GM18505 (cell line): ENCODE data around the gene CDHR3.
"Not testable (repeated sequence)": the region's sequence is repeated elsewhere in the genome, so short reads cannot be mapped to it uniquely, and the experiment has no call there.

Experiments
- ATAC-seq: cut with Tn5 transposase; IDR thresholded peaks from one replicate; pipeline ENCODE4 v1.9.1; 2021; ENCODE audit not compliant: unreplicated experiment
- POLR2A ChIP-seq: IDR thresholded peaks from 4 replicates; pipeline ENCODE4 v1.6.1; 2011; ENCODE audit warnings: borderline replicate concordance; ENCODE audit not compliant: insufficient read depth, insufficient read length; ENCODE audit errors: extremely low read depth

Gene CDHR3

DNA sequence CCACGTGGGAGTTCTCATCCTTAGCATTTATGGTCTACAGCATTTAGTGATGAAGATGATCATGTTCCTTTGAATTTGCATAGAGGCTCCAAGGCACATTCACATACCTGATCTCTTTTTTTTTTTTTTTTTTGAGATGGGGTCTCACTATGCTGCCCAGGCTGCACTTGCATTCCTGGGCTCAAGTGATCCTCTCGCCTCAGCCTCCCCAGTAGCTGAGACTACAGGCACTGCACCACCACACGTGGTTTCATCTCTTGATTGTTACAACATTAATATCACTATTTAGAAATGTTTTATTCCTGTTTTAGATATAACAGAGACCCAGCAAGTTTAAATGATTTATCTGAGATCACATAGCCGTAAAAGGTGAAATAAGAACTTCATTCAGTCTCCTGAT, 13.8 kb downstream of the CDHR3 start:
- TF ChIP-seq POLR2A, result no peak

DNA sequence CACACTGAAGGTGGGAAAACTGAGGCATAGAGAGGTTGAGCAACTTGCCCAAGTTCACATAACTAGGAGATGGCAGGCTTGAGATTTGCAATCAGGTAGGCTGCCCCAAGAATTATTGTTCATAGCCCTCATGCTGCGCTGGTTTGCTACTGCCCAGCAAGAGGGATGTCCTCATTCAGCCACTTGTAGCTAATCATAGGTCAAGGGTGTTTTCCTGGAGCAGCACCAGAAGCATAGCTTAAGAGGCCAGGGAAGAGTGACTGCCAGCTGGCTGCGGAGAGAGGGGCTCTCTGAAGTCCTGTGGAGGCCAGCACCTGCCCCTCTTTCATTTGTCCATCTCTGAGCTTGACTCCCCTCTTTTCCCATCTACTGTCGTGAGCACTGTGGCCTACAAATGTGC, 15.0 kb downstream of the CDHR3 start:
- ATAC-seq, result no peak
- no peak for TF ChIP-seq POLR2A

More for the DNA sequence above, 13.8 kb downstream of the CDHR3 start:
- ATAC-seq, result no peak

DNA sequence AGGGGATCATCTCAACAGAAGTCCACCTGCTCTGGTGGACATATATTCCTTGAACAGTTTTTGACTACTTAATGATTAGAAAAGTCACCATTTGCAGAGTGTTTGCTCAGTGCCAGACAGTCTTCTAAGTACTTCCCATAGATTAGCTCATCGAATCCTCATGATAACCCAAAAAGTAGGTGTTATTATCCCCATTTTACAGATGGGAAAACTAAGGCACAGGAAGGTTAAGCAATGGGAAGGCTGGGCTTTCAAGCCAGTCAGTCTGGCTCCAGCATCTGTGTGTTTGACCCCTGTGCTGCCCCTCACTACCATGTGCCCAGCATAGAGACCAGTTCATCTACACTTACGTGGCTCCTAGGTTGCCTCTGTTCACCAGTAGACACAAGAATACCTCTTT, 15.9 kb downstream of the CDHR3 start:
- no peak for ATAC-seq
- TF ChIP-seq POLR2A, result no peak

DNA sequence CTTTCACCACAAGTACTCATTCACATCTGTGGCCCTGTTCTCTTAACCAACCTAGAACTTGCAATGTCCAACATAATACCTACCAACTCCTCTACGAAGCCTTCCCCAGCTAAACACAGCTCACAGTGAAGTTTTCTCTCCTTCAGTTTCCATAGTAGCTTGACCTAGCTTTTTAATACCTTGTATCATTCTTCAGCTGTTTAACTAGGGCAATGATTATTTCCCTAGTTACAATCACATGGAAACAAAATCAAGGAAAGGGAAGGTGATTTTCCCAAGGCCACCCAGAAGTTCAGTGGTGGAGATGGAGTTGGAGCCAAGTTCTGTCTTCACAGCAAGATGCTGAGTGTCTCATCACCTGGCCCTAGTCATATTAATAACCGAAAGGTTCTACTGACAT, 16.3 kb downstream of the CDHR3 start:
- no peak for TF ChIP-seq POLR2A
- no peak for ATAC-seq

DNA sequence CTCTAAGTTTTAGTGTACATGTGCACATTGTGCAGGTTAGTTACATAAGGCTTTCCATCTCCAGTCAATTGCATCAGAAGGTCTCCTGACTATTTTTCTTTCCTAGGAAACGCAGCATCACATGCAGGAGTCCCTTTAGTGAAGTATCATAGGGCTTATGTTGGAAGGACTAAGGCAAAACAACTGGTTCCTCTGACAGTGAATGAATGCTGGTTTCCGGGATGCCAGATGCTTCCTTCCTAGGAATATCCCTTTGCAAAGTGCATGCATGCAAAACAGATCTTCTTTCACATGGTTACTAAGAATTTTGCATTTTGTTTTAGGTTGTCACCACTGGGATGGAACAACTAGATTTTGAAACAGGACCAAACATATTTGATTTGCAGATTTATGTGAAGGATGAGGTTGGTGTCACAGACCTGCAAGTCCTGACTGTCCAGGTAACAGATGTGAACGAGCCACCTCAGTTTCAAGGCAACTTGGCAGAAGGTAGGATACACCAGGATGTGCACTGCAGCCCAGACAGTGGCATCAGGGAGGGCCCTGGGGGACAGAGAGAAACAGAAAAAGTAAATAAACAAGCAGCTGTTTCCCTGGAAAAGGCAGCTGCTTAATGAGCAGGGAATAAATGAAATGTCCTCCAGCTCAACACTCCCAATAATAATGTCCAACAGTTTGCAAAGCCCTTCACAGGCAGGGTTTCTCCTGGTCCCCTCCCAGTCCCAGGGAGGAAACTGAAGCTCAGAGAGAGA, 17.8 kb downstream of the CDHR3 start:
- ATAC-seq, result no peak
- no peak for TF ChIP-seq POLR2A

DNA sequence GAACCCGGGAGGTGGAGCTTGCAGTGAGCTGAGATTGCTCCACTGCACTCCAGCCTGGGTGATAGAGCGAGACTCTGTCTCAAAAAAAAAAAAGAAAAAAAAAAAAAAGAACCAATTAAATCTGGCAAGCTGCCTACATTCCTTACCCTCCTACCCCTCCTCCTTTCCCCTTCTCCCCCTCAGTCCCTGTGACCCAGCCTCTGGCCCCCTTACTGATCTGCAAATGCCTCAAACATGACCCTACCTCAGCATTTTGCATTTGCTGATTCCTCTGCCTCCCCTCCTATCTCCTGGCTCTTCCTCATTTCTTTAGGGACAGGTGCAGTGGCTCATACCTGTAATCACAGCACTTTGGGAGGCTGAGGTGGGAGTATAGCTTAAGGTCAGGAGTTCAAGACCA, 19.3 kb downstream of the CDHR3 start:
- no peak for ATAC-seq

DNA sequence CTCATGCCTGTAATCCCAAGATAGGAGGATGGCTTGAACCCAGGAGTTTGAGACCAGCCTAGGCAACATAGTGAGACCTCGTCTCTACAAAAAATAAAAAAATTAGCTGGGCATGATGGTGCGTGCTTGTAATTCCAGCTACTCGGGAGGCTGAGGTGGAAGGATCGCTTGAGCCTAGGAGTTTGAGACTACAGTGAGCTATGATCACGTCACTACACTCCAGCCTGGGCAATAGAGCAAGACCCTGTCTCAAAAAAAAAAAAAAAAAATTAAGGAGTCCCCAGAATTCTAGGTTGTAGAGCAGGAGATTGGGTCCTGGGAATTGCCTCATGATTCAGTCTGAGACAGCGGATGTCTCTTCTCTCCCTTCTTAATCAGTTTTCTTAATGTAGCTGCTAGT, 21.7 kb downstream of the CDHR3 start:
- not testable (repeated sequence) for ATAC-seq

More for the DNA sequence above, 19.3 kb downstream of the CDHR3 start:
- no peak for TF ChIP-seq POLR2A

DNA sequence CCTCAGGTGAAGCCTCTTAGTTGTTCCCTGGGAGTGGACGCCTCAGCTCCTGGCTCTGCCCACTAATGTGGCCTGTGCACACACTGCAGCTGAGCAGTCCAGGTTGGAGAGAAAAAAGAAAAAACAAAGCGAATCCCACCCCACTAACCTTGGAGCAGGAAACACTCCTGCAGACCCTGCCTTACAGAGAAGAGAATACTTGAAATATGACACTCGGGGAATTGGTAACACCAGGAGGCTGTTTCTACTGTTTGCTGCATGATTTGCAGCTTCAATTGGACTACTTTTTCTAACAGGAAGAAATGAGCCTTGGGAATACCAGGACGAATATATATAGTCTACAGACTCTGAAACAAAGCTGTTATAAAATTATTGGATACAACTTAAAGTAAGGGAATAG, 22.2 kb downstream of the CDHR3 start:
- TF ChIP-seq POLR2A, result no peak
- ATAC-seq, result no peak

DNA sequence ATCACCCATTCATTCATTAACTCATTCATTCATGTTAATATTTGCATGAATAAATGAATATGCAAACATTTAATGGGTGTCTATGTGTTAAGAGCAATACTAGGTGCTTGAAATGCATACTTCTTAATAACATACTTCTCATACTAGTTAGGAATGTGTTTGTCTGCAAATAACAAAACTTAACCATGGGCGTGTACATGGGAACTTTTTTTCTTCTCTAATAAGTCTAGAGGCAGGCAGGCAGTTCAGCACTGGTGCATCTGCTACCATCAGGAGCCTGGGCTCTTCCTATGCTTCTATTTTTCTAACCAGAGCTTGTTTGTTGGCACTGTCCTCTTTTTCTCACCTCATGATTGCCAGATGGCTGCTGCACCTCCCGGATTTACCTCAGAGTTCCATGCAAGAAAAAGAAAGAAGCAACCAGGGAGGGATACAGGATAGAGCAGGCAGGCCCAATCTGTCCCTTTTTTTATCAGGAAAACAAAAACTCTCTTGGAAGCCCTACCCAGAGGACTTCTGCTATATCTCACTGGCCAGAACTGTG, 22.7 kb downstream of the CDHR3 start:
- no peak for ATAC-seq
- no peak for TF ChIP-seq POLR2A

DNA sequence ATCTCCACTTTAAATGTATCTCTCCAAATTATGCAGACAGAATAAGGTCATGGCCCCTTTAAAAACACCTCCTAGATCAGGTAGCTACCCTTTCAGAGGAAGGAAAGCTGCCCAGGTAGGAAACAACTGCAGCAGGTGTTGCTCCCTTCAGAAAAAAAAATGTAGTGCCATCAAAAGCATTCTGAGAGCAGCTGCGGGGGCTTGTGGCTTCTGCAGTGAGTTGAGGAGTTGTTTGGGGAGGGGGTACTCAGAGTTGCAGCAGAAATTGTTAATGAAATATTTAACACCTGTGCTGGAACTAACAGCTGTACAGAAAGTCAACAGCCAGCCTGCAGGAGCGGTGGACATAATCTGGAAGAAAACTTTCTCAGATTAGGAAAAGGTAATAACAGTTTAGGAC, 24.0 kb downstream of the CDHR3 start:
- TF ChIP-seq POLR2A, result no peak
- no peak for ATAC-seq

DNA sequence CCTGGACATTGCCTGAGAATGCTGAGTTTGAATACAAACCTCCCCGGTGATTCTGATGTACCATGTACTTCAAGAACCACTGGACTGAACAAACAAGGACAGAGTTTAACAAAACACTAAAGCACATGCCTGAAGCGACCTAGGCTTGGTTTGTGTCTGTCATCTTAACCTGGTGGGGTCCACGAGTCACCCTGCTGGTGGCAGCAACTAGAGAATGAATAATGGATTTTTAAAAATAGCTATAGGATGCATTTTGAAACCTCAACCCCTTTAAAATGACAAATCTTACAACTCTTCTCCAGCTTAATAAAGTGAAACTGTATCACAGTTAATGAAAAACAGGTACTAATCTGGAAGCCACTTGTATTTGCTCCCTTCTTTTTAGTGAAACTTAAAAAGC, 25.2 kb downstream of the CDHR3 start:
- no peak for TF ChIP-seq POLR2A
- no peak for ATAC-seq

DNA sequence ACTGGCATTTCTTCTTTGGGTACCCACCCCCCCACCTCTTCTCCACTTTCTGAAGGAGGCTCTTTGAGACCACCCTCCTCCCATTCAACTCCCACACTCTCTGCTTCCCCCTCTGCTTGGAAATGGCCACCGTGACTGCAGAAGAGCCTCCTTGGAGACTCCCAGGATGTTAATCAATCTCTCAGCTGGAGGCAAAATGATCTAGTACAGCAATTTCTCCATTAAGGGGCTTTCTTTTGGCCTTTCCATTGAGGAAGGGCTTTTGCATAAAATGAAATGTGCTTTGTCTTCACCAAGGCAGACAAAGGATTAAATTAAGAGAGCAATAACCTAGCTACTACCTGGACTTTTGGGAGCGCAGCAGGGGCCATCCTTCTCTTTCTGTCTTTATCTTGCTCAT, 26.1 kb downstream of the CDHR3 start:
- no peak for TF ChIP-seq POLR2A
- ATAC-seq, result no peak

DNA sequence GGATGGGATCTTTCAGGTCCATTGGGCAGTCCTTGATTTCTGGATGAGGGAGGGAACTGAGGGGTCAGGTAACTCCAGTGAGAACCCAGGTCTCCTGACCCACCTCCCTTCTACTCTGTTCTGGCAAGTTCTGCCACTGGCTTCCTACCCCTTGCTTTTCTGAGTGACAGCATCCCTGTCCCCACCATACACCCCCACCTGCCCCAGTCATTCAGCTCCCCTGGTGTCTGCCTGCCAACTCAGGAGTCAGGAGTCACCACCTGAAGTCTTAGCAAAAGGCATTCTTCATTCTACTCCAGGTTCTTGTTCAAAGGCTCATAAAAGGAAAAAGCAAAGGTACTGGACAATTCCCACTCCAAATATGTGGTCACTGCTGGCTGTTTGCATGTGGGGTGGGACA, 26.6 kb downstream of the CDHR3 start:
- no peak for TF ChIP-seq POLR2A

DNA sequence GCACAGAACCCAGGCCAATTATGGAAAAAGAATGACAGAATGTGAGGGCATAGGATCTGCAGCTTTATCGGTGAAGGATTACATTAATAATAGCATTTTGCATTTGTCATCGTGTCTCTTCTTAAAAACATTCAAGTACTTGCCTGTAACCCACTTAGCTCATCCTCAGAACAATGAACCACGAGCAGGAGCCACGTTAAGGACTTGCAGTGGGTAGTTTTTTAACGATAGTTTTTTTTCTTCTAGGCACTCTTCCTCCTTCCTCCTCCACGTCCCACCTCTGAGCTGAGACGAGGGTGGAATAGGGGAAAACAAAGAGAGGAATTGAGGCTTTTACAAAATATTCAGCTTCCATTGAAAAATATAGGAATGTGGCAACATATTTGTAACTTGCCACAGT, 27.1 kb downstream of the CDHR3 start:
- no peak for TF ChIP-seq POLR2A

More for the DNA sequence above, 26.6 kb downstream of the CDHR3 start:
- no peak for ATAC-seq

More for the DNA sequence above, 27.1 kb downstream of the CDHR3 start:
- ATAC-seq, result no peak
